PC-9 (cell line): ENCODE data around the gene TRIP6.

Source experiments
- CTCF ChIP-seq: fragments of 200-600 bp; sonication (generic); conservative IDR thresholded peaks from 2 replicates; pipeline ENCODE4 v1.6.1; 2017; ENCODE audit warnings: mixed run types, antibody characterized with exemption, mild to moderate bottlenecking, moderate library complexity
- EZH2 ChIP-seq: fragments of 200-600 bp; sonication (generic); IDR thresholded peaks from 2 replicates; pipeline ENCODE4 v1.8.0; 2017; ENCODE audit warnings: antibody characterized with exemption, low read depth

- TF ChIP-seq CTCF (0 out of 2 replicates have a peak, but pooled peaks have one; percentile 32), EZH2 (no peak)
Observed at GRCh38 chr7:100875356-100875751, 8.2 kb downstream of the TRIP6 start.
